ENCODE measurements around the gene AGAP1.
A peak's percentile ranks its signal among the peaks of the same experiment; 100 is the strongest.
"Not testable (repeated sequence)": the region's sequence is repeated elsewhere in the genome, so short reads cannot be mapped to it uniquely, and the experiment has no call there.

The AGAP1 gene

GRCh38 chr2:235596272-235596671 is 102.4 kb downstream of the AGAP1 start:
- no peak for DNase-seq

- DNase-seq: no peak
Observed at GRCh38 chr2:235597081-235597615, 103.3 kb downstream of the AGAP1 start.

DNA sequence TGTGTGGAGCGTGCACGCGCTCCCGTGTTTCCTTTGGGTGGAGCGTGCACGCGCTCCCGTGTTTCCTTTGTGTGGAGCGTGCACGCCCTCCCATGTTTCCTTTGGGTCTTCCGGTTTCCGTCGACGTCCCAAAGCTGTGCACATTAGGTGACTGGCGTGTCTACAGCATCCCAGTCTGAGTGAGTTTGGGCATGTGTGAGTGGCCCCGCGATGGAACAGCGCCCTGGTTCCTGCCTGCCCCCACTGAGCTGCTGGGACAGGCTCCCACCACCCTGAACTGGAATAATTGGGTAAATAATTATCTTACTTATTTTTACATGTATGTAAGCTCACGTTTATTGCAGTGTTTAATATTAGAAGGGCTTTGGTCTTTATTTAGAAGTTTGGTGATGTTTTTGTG is 104.2 kb downstream of the AGAP1 start:
- no peak for DNase-seq

DNA sequence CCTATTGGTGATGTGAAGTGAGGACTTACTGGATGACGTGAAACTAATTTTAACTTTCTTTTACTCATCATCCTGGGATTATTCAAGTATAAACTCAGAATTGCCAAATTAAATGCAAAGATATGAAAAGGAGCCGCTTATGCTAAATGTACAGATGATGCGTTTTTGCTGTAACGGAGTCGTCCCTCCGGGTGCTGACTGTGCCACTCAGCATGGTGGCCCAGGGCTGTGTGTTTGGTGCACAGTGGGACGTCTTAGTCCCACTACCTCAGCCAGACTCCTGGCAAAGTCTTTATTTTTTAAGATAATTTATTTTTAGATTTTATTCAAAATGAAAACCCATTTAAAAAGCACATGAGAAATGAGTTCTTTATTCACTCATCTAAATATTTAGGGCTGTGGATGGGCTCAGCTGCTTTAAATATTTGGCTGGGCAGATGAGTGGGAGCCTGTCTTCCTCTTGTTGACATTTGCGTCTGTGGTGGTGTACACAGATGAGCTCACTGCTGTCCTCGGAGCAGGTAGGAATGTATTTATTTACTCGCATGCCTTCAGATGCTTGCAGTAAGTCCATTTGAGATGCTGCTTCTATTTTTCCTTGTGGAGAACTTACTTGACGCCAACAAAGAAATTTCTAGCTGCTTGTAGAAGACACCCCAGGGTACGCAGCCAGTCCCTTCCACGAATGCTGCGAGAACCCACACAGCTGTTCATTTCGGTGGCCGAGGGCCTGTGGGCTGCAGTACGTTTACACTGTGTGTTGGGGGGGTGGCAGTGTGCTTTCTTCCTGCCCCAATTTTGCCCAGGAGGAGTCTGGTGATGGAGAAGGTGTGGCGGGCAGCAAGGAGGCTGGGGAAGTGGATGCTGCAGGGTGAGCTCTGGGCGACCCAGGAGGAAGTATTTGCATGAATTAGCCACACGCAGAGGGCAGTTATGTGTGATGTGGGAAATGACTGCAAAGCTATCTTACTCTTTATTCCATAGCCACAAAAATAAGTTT is 105.0 kb downstream of the AGAP1 start:
- DNase-seq: no peak

DNA sequence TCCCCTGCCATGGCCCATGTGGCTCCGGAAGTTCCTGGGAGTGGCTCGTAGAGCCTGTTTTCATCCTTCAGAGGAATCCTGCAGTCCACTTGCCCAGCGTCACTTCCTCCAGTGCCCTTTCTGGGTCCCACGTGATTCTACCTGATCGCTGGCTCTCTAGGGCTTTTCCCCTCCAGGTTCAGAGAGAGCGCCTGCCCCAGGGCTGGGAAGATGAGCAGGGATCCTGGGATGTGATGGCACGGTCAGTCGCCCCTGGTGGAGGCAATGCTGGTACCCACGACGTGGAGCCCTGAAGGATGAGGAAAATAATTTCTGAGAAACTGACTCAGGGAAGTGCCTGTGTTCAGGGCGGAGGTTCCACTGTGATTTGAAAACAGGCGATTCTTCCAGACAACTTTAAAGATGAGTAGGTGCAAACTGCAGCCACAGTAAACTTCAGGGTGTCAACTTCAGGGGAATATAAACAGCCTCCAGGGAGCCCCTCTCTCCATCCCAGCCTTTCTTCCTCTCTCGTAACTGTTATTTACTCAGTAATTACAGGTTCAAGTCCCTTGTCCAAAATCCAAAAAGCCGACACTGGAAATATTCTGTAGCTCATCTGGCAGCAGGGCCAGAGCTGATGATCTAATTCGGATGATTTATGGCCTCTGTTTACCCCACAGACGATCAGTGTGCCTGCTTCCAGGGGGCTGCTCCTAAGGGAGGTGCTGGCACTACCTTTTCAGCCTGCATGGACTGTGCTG is 105.9 kb downstream of the AGAP1 start:
- no peak for DNase-seq

GRCh38 chr2:235600406-235600805 is 106.6 kb downstream of the AGAP1 start:
- no peak for DNase-seq

DNA sequence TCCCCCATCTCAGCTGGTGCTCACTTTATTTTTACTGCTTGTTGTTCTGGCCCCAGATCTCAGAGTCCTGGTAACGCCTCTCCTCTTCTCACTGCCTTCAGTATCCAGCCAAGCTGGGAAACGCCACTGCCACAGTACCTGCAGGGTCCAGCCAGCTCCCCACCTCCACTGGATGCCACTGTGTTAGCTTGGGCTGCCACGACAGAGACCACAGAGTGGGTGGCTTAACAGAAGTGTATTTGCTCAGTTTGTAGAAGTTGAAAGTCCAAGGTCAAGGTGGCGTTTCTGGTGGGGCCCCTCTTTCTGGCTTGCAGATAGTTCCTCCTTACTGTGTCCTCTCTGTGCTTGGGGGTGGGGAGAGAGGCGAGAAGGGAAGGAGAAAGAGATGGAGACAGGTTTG is 107.1 kb downstream of the AGAP1 start:
- DNase-seq: no peak

- no peak for DNase-seq
Observed at GRCh38 chr2:235601960-235602704, 108.3 kb downstream of the AGAP1 start.

DNA sequence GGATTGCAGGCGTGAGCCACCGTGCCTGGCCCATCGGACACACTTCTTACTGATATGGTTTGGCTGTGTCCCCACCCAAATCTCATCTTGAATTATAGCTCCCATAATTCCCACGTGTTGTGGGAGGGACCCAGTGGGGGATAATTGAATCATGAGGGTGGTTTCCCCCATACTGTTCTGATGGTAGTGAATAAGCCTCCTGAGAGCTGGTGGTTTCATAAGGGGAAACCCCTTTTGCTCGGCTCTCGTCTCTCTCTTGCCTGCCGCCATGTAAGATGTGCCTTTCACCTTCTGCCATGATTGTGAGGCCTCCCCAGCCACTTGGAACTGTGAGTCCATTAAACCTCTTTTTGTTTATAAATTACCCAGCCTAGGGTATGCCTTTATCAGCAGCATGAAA is 109.1 kb downstream of the AGAP1 start:
- not testable (repeated sequence) for DNase-seq

DNA sequence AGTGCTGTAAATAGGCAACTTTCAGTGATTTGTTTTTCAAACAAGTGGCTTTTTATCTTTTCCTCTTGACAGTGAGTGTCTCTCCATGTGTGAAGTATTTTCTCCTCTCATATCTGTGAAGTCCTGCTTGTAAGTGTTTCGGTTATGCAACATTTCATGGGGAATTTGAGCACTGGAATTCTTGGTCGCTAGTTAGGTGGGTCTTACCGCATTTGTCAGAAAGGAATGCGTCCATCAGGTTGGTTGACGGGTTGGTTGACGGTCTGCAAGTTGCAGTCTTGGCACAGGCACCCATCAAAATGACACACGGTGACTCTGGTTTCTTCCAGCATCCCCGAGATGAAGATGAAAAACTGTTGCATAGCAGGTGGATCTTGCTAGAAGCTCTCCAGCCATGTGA is 109.8 kb downstream of the AGAP1 start:
- no peak for DNase-seq

- peak; percentile 19 for DNase-seq
Observed at GRCh38 chr2:235605312-235606003, 111.6 kb downstream of the AGAP1 start.

GRCh38 chr2:235606004-235606715 is 112.3 kb downstream of the AGAP1 start:
- no peak for DNase-seq

- DNase-seq: no peak
Observed at GRCh38 chr2:235607546-235608199, 113.8 kb downstream of the AGAP1 start.

DNA sequence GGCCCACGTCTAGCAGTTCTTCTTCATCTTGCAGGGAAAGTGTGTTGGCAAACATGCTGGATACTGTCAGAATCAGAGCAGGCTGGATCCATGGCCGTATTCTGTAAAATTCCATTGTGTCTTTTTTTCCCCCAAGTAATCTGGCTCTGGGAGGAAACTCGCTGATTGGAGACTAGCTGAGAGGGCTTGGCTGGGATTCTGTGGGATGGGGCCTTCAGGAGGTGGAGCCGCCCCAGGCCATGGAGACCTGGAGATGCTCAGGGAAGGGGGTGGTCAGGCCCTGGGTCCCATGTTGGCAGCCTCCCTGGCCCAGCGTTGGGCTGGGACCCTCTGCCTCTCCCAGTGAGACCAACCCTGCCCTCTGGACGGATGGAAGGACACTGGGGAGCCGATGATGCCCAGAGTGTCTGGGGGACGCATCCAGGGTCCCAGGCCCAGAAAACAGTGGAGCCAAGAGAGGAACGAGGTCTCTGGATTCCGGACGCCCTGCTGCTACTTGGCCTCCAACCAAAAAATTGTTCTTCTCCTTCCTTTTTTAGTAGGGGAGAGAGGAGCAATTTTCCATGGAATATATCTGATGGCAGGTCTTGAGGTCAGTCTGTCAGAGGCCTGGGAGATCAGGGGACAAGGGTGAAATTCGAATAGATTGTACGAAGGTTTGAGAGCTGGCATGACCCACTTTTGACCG is 114.5 kb downstream of the AGAP1 start:
- DNase-seq: no peak

GRCh38 chr2:235609321-235609720 is 115.5 kb downstream of the AGAP1 start:
- no peak for DNase-seq

GRCh38 chr2:235609746-235610145 is 115.9 kb downstream of the AGAP1 start:
- DNase-seq: no peak

- DNase-seq: no peak
Observed at GRCh38 chr2:235610696-235611257, 116.9 kb downstream of the AGAP1 start.

GRCh38 chr2:235611349-235611748 is 117.5 kb downstream of the AGAP1 start:
- no peak for DNase-seq

GRCh38 chr2:235611756-235612155 is 117.9 kb downstream of the AGAP1 start:
- DNase-seq: no peak

All from CD4-positive, alpha-beta T cell treated with Interleukin-10 for 1 hour (primary cell).